CD14-positive monocyte (primary cell): ENCODE results near the gene CALD1. TPM values are rescaled to one million over a fixed set of nuclear protein-coding genes. Genes with fewer than 3 reads are reported as not detected.

Source experiments
- DNase-seq, 3 donors: peaks; one replicate each; pipeline ENCODE4 v3.0.0-alpha.2; 2011 to 2022
- H2AFZ ChIP-seq: 2 replicates; pipeline ENCODE4 v1.6.0; 2012; ENCODE audit warnings: mild to moderate bottlenecking, low read depth, low read length, inconsistent platforms; ENCODE audit not compliant: insufficient read depth, poor library complexity, severe bottlenecking
- H3K27ac ChIP-seq, 2 donors: 1 replicate in 1 of 2; 2 replicates in 1 of 2; pipeline ENCODE4 v1.5.1; 2012 to 2013; ENCODE audit warnings: low read length in 2 of 2, control low read depth in 1 of 2, inconsistent platforms in 1 of 2, low read depth in 1 of 2, mild to moderate bottlenecking in 1 of 2
- H3K27me3 ChIP-seq, 2 donors: one replicate each; pipeline versions ENCODE4 v1.6.0 to v1.6.1; 2011 to 2013; ENCODE audit warnings: low read length in 2 of 2; ENCODE audit not compliant: control insufficient read depth in 2 of 2, insufficient read depth in 2 of 2
- H3K36me3 ChIP-seq, 2 donors: replicated peaks in 1 of 2; 1 replicate in 1 of 2; 2 replicates in 1 of 2; pipeline versions ENCODE4 v1.5.1 to v1.6.1; 2012 to 2013; ENCODE audit warnings: low read length in 2 of 2, control low read depth in 1 of 2, inconsistent platforms in 1 of 2, mild to moderate bottlenecking in 1 of 2; ENCODE audit not compliant: insufficient read depth in 2 of 2, control insufficient read depth in 1 of 2
- H3K4me1 ChIP-seq, 2 donors: 1 replicate in 1 of 2; 2 replicates in 1 of 2; pipeline versions ENCODE4 v1.5.1 to v1.6.1; 2012 to 2013; ENCODE audit warnings: low read length in 2 of 2, control low read depth in 1 of 2, inconsistent platforms in 1 of 2, mild to moderate bottlenecking in 1 of 2, moderate library complexity in 1 of 2; ENCODE audit not compliant: insufficient read depth in 2 of 2, control insufficient read depth in 1 of 2
- H3K4me2 ChIP-seq: replicated peaks from 2 replicates; pipeline ENCODE3; 2012; ENCODE audit warnings: low read length, moderate library complexity, mild to moderate bottlenecking; ENCODE audit not compliant: poor library complexity, severe bottlenecking; ENCODE audit errors: extremely low read depth
- H3K4me3 ChIP-seq, 3 experiments: fragments of 200-600 bp in 1 of 3; sonication (generic) in 1 of 3; replicated peaks in 1 of 3; 1 replicate in 2 of 3; 2 replicates in 1 of 3; pipeline ENCODE4 v1.5.1; 2011 to 2013; ENCODE audit warnings: low read length in 3 of 3, mild to moderate bottlenecking in 3 of 3, control low read depth in 2 of 3, low read depth in 2 of 3, inconsistent platforms in 1 of 3, moderate library complexity in 1 of 3
- H3K79me2 ChIP-seq: 2 replicates; pipeline ENCODE4 v1.6.0; 2012; ENCODE audit warnings: mild to moderate bottlenecking, control low read depth, inconsistent platforms, low read length, moderate library complexity; ENCODE audit not compliant: insufficient read depth
- H3K9ac ChIP-seq: 2 replicates; pipeline ENCODE4 v1.6.0; 2017; ENCODE audit warnings: low read length, mild to moderate bottlenecking; ENCODE audit not compliant: insufficient read depth, poor library complexity, severe bottlenecking
- H3K9me3 ChIP-seq, 2 donors: replicated peaks in 1 of 2; 1 replicate in 1 of 2; 2 replicates in 1 of 2; pipeline versions ENCODE4 v1.5.1 to v1.6.1; 2012 to 2013; ENCODE audit warnings: low read length in 2 of 2, control low read depth in 1 of 2; ENCODE audit not compliant: control insufficient read depth in 1 of 2, insufficient read depth in 1 of 2
- H4K20me1 ChIP-seq: 2 replicates; pipeline ENCODE4 v1.6.0; 2012; ENCODE audit warnings: mild to moderate bottlenecking, low read length, control low read depth, moderate library complexity; ENCODE audit not compliant: insufficient read depth
- H3K27ac Mint-ChIP-seq, 7 donors: one replicate each; pipeline ENCODE4 v1.8.0; 2020; ENCODE audit warnings: mild to moderate bottlenecking in 7 of 7, mixed read lengths in 7 of 7, moderate library complexity in 6 of 7, inconsistent platforms in 2 of 7
- H3K27me3 Mint-ChIP-seq, 3 donors: one replicate each; pipeline ENCODE4 v1.8.0; 2021 to 2022; ENCODE audit warnings: low read depth in 3 of 3, mild to moderate bottlenecking in 3 of 3, mixed read lengths in 3 of 3, moderate library complexity in 3 of 3, inconsistent platforms in 1 of 3
- H3K36me3 Mint-ChIP-seq, 2 donors: one replicate each; pipeline ENCODE4 v1.8.0; 2020; ENCODE audit warnings: mixed read lengths in 2 of 2, inconsistent platforms in 1 of 2, mild to moderate bottlenecking in 1 of 2
- H3K4me1 Mint-ChIP-seq: one replicate; pipeline ENCODE4 v1.8.0; 2020; ENCODE audit warnings: mild to moderate bottlenecking, mixed read lengths
- H3K4me3 Mint-ChIP-seq, 2 donors: one replicate each; pipeline ENCODE4 v1.8.0; 2020; ENCODE audit warnings: mild to moderate bottlenecking in 2 of 2, mixed read lengths in 2 of 2, moderate library complexity in 1 of 2
- H3K9me3 Mint-ChIP-seq, 7 donors: one replicate each; pipeline ENCODE4 v1.8.0; 2020 to 2022; ENCODE audit warnings: mixed read lengths in 7 of 7, mild to moderate bottlenecking in 6 of 7, moderate library complexity in 6 of 7, inconsistent platforms in 2 of 7
- whole genome bisulfite sequencing: methylation state at CpG from one replicate; pipeline ENCODE4 v1.1.5; 2013; ENCODE audit warnings: missing lambda C conversion rate; ENCODE audit not compliant: insufficient coverage; 5-methylcytosine and 5-hydroxymethylcytosine counted together
- intact Hi-C, 2 donors: fragments of 100-400 bp; cut with micrococcal nuclease; formaldehyde crosslinking; loops; one replicate each; pipeline versions ENCODE4 v1.15.0 to v1.15.1; 2023
- polyA plus RNA-seq, 3 donors: library from polyadenylated mRNA; depleted of rRNA in 1 of 3; unstranded in 2 of 3; stranded (reverse) in 1 of 3; fragments of 300-500 nt in 2 of 3; fragments of >200 nt in 1 of 3; fragmentation: Illumina TruSeq in 2 of 3; gene quantifications; 1 replicate in 2 of 3; 2 replicates in 1 of 3; pipeline ENCODE4 v1.2.3, GENCODE V29; 2012 to 2021
- TF ChIP-seq, protein P1 (sequence below): fragments of 200-600 bp; IDR thresholded peaks from one replicate; pipeline ENCODE4 v1.8.0; 2022; ENCODE audit warnings: antibody characterized with exemption, mild to moderate bottlenecking

Gene CALD1
- polyA plus RNA-seq, 3 donors, result 0.18 TPM; not detected in 2

DNA sequence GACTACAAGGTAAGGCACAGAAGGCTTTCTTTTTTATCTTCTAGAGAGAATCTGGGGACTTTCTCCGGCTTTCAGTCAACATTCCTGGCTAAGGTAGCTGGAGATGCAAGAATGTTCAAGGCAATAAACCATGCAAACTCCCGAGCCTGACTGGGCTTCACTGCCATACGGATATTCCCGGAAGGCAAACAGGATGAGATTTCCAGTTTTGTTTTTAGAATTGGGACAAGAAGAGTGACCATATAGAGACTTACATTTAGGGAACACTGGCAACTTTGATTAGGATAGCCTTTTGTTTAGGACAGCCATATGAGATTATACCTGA is 269 bp downstream of the CALD1 start:
- Histone ChIP-seq H3K9ac (no peak overlapping the region), H3K4me1 (no peaks in the 10 kb centered on the region), H4K20me1 (no peaks in the 10 kb centered on the region), H3K4me2 (no peak overlapping the region), H3K79me2 (no peaks in the 10 kb centered on the region), H3K9me3 (no peaks in the 10 kb centered on the region), H3K27me3 (peaks cover 4 to 10% of the 10 kb centered on the region in 2 donors), H3K4me3 (no peak overlapping the region), H2AFZ (no peak overlapping the region), H3K36me3 (no peaks in the 10 kb centered on the region), H3K27ac (no peak overlapping the region)
- DNase-seq, result no peak
- Mint-ChIP-seq H3K4me3 (no peak overlapping the region), H3K9me3 (no peaks in the 10 kb centered on the region), H3K36me3 (no peaks in the 10 kb centered on the region), H3K4me1 (no peaks in the 10 kb centered on the region), H3K27me3 (peaks cover 2 to 15% (median 6%) of the 10 kb centered on the region in 3 donors), H3K27ac (no peak overlapping the region)
- 68% methylated on average over 3 of the region's 4 CpGs for WGBS
- intact Hi-C loops, result no loop called here
- TF ChIP-seq, protein P1, sequence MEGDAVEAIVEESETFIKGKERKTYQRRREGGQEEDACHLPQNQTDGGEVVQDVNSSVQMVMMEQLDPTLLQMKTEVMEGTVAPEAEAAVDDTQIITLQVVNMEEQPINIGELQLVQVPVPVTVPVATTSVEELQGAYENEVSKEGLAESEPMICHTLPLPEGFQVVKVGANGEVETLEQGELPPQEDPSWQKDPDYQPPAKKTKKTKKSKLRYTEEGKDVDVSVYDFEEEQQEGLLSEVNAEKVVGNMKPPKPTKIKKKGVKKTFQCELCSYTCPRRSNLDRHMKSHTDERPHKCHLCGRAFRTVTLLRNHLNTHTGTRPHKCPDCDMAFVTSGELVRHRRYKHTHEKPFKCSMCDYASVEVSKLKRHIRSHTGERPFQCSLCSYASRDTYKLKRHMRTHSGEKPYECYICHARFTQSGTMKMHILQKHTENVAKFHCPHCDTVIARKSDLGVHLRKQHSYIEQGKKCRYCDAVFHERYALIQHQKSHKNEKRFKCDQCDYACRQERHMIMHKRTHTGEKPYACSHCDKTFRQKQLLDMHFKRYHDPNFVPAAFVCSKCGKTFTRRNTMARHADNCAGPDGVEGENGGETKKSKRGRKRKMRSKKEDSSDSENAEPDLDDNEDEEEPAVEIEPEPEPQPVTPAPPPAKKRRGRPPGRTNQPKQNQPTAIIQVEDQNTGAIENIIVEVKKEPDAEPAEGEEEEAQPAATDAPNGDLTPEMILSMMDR, result no peak

DNA sequence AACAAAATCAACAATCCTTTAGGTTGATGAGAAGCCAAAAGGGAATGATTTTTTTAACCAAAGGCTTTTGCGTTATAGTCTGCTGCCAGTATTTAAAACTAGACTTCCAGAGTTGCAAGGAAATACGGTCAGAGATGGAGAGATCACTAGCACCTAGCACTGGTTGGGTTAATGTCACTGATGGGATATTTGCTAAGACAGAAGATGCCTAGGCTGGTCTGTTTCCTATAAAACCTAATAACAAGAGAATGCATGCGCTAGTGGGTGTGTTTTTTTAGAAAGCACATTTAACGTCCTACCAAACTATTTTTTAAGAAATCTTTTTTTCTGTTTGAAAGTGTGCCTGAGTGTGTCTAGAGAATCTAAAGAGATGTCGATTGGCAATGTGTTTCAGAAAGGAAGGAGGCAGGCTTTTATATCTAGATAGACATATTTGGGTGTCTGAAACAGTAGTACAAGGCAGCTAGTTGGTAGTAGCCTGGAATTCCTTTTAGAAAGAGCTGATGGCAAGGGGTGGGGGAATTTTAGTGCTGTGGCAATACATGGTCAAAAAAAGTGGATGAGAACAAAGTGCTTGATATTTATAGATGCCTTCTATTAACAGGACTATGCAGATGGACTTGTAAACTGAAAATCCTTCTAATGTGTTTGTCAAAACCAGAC is 863 bp downstream of the CALD1 start:
- H4K20me1 ChIP-seq, result no peaks in the 10 kb centered on the region
- no peak overlapping the region for H3K4me3 ChIP-seq
- H3K9me3 ChIP-seq, result no peaks in the 10 kb centered on the region
- peaks cover 2 to 15% (median 6%) of the 10 kb centered on the region in 3 donors for H3K27me3 Mint-ChIP-seq
- H3K4me3 Mint-ChIP-seq, result no peak overlapping the region
- no peak overlapping the region for H3K9ac ChIP-seq
- TF ChIP-seq, protein P1, result no peak
- H3K79me2 ChIP-seq, result no peaks in the 10 kb centered on the region
- no peak for DNase-seq
- intact Hi-C loops, result no loop called here
- no peak overlapping the region for H3K4me2 ChIP-seq
- H3K9me3 Mint-ChIP-seq, result no peaks in the 10 kb centered on the region
- no peak overlapping the region for H3K27ac Mint-ChIP-seq
- H3K27ac ChIP-seq, result no peak overlapping the region
- no peaks in the 10 kb centered on the region for H3K36me3 ChIP-seq
- peaks cover 4 to 10% of the 10 kb centered on the region in 2 donors for H3K27me3 ChIP-seq
- H2AFZ ChIP-seq, result no peak overlapping the region
- H3K4me1 ChIP-seq, result no peaks in the 10 kb centered on the region
- no peaks in the 10 kb centered on the region for H3K36me3 Mint-ChIP-seq
- 73% methylated on average over 1 of the region's 5 CpGs for WGBS
- no peaks in the 10 kb centered on the region for H3K4me1 Mint-ChIP-seq
